Fibroblast of pulmonary artery (primary cell): ENCODE results near the gene RPS21.

ENCODE experiments used
- DNase-seq: peaks from one replicate; pipeline ENCODE4 v3.0.0-alpha.2; 2010; ENCODE audit warnings: low read depth
- H3K4me3 ChIP-seq: replicated peaks from 2 replicates; pipeline ENCODE4 v1.5.1; 2011; ENCODE audit warnings: low read depth, mild to moderate bottlenecking, control low read depth, low read length, moderate library complexity
- TF ChIP-seq, protein P1 (sequence below): IDR thresholded peaks from 2 replicates; pipeline ENCODE4 v1.5.1; 2011; ENCODE audit warnings: mild to moderate bottlenecking, control low read depth, low read length, inconsistent platforms; ENCODE audit errors: missing control alignments

The RPS21 gene

DNA sequence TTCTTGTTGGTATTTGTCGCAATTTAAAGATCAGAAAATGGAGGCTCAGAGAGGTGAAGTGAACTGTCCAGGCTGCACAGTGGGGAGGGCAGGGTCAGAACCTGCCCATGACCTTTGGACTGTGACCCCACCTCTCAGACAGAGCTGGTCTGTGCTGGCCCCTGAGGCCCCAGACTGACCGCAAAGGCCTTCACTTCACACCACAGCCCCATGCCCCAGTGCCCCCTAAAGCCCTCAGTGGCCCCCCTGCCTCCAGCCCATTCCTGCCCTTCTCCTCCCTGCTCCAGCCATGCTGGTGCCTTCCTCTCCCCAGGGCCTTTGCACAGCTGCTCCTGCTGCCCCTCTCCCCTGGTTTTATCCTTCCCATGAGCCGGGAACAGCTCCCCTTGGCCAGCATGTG, 49.8 kb downstream of the RPS21 start:
- H3K4me3 ChIP-seq, result no peak overlapping the region
- TF ChIP-seq, protein P1, sequence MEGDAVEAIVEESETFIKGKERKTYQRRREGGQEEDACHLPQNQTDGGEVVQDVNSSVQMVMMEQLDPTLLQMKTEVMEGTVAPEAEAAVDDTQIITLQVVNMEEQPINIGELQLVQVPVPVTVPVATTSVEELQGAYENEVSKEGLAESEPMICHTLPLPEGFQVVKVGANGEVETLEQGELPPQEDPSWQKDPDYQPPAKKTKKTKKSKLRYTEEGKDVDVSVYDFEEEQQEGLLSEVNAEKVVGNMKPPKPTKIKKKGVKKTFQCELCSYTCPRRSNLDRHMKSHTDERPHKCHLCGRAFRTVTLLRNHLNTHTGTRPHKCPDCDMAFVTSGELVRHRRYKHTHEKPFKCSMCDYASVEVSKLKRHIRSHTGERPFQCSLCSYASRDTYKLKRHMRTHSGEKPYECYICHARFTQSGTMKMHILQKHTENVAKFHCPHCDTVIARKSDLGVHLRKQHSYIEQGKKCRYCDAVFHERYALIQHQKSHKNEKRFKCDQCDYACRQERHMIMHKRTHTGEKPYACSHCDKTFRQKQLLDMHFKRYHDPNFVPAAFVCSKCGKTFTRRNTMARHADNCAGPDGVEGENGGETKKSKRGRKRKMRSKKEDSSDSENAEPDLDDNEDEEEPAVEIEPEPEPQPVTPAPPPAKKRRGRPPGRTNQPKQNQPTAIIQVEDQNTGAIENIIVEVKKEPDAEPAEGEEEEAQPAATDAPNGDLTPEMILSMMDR, result no peak
- DNase-seq, result no peak

DNA sequence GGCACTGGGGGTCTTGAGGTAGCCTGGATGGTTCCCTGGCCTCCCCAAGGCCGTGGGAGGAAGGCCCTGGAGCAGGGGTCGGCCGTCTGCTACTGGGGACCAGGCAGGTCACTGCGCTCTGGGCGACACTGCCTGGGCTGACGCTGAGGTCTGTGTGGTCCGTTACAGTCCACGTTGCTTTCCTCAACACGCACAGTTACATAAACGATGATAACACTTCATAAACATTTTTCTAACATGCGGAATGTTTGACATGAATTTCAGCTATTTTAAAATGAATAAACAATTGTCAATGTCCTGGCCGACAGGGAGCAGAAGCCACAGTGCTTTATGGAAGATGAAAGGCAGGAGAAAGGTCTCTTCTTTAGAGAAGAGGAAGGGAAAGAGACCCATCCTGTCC, 50.6 kb downstream of the RPS21 start:
- TF ChIP-seq, protein P1, result no peak
- no peak overlapping the region for H3K4me3 ChIP-seq
- no peak for DNase-seq

DNA sequence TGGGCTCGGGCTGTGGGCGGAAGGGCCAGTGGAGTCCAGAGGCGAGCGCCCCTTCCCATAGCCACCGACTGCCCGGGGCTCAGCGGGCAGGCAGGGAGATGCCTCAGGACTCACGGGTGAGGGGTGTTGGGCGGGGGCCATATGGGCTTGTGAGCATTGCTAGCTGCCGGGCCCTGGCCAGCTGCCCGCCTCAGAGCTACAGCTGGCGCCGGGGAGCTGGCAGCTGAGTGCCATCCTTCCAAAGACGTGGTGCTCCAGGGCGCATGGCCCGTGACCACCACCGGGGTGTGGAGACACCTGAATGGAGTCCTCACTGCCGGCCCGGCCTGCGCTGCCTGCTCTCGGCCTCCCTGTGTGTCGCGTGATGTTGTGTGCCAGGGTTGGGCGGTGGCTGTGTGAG, 51.0 kb downstream of the RPS21 start:
- H3K4me3 ChIP-seq, result no peak overlapping the region
- no peak for DNase-seq

More for the DNA sequence above, 51.0 kb downstream of the RPS21 start:
- TF ChIP-seq, protein P1, result no peak
